Measurements from ENCODE around the gene NCAPD2.

The NCAPD2 gene

DNA sequence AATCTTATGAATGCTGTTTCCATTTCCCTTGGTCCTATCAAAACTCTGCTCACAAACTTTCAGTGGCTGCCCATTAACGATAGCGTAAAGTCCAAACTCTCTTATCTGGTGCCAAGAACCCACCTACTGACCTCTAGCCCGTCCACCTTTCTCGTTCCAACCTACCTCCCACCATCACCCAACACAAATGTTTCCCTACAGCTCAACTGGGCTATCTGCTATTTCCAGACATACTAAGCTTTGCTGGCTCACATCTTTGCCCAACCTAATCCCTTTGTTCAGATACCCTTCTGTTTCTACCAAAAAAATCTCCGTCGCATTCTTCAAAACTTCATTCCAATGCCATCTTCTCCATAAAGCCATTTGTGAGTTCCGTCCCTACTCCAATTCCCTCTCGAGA is 81.7 kb downstream of the NCAPD2 start:
- TF ChIP-seq, protein P1, sequence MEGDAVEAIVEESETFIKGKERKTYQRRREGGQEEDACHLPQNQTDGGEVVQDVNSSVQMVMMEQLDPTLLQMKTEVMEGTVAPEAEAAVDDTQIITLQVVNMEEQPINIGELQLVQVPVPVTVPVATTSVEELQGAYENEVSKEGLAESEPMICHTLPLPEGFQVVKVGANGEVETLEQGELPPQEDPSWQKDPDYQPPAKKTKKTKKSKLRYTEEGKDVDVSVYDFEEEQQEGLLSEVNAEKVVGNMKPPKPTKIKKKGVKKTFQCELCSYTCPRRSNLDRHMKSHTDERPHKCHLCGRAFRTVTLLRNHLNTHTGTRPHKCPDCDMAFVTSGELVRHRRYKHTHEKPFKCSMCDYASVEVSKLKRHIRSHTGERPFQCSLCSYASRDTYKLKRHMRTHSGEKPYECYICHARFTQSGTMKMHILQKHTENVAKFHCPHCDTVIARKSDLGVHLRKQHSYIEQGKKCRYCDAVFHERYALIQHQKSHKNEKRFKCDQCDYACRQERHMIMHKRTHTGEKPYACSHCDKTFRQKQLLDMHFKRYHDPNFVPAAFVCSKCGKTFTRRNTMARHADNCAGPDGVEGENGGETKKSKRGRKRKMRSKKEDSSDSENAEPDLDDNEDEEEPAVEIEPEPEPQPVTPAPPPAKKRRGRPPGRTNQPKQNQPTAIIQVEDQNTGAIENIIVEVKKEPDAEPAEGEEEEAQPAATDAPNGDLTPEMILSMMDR (IDR thresholded peaks at IDR 0.05; ENCODE audit: low read depth, low read length, missing control alignments): no peak
- DNase-seq (ENCODE audit: extremely low read depth, low read depth): no peak
- no peak overlapping the region for H3K4me3 ChIP-seq (replicated peaks; ENCODE audit: low read depth, low read length)
